ENCODE results near the gene C5orf46. TPM values are rescaled to one million over a fixed set of nuclear protein-coding genes. Genes with fewer than 3 reads are reported as not detected.

The C5orf46 gene
- total and polyA plus RNA-seq, 2 of the 4 experiments (the other 2 are of a cell fraction) = 1.3 TPM; not detected in 1

- Histone ChIP-seq H3K4ac (ENCODE audit: low read depth, low read length) (no peak overlapping the region), H3K4me3 (ENCODE audit: insufficient read depth, low read depth, low read length) (no peak overlapping the region), H3K23ac (ENCODE audit: low read depth, low read length) (no peak overlapping the region), H4K8ac (ENCODE audit: low read depth in 2 of 2, low read length in 2 of 2) (no peak overlapping the region), H2AK5ac (ENCODE audit: low read depth, low read length) (no peak overlapping the region), H4K5ac (ENCODE audit: low read depth, low read length) (no peak overlapping the region), H2BK120ac (ENCODE audit: low read depth, low read length) (no peak overlapping the region), H2BK5ac (ENCODE audit: low read depth, low read length, poor library complexity, severe bottlenecking) (no peak overlapping the region), H3K9me1 (ENCODE audit: insufficient read depth, low read length) (no peaks in the 10 kb centered on the region), H3K56ac (ENCODE audit: extremely low read depth, insufficient read depth, low read length) (no peak overlapping the region), H3K14ac (replicated peaks; ENCODE audit: low read depth, low read length) (no peak overlapping the region), H3K9ac (ENCODE audit: low read depth, low read length) (no peak overlapping the region), H2BK15ac (ENCODE audit: low read depth, low read length) (no peak overlapping the region), H3K36me3 (ENCODE audit: control insufficient read depth, insufficient read depth, low read length) (no peaks in the 10 kb centered on the region), H3K27ac (ENCODE audit: insufficient read depth, low read length) (no peak overlapping the region), H3K79me1 (ENCODE audit: low read depth in 1 of 2, low read length in 2 of 2) (no peaks in the 10 kb centered on the region), H4K91ac (ENCODE audit: insufficient read depth, low read depth, low read length) (no peak overlapping the region), H3K4me1 (ENCODE audit: control insufficient read depth, insufficient read depth, low read length) (no peaks in the 10 kb centered on the region), H3K18ac (ENCODE audit: low read depth, low read length) (no peak overlapping the region), H3K27me3 (ENCODE audit: control insufficient read depth, insufficient read depth, low read length) (no peaks in the 10 kb centered on the region), H4K20me1 (ENCODE audit: insufficient read depth, low read length) (no peaks in the 10 kb centered on the region), H2AFZ (replicated peaks; ENCODE audit: low read length, poor library complexity) (no peak overlapping the region), H3K4me2 (ENCODE audit: low read depth, low read length) (no peak overlapping the region), H2AK9ac (replicated peaks; ENCODE audit: low read depth, low read length, poor library complexity) (no peak overlapping the region), H2BK20ac (ENCODE audit: low read depth, low read length) (no peak overlapping the region), H3K9me3 (ENCODE audit: control insufficient read depth, insufficient read depth, low read length) (no peaks in the 10 kb centered on the region)
- no CpG with 5 or more reads among the region's 2 CpGs for WGBS, 2 experiments (ENCODE audit: extremely low coverage in 2 of 2, insufficient read length in 1 of 2)
- ATAC-seq (ENCODE audit: low read depth) = peak; percentile 64
- TF ChIP-seq, protein P1, sequence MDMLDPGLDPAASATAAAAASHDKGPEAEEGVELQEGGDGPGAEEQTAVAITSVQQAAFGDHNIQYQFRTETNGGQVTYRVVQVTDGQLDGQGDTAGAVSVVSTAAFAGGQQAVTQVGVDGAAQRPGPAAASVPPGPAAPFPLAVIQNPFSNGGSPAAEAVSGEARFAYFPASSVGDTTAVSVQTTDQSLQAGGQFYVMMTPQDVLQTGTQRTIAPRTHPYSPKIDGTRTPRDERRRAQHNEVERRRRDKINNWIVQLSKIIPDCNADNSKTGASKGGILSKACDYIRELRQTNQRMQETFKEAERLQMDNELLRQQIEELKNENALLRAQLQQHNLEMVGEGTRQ (IDR thresholded peaks at IDR 0.05; ENCODE audit: low read depth, low read length) = no peak
- peak; percentile 28; the same call in 1 of the 2 replicates for TF ChIP-seq SMC3 (IDR thresholded peaks at IDR 0.05; ENCODE audit: low read depth, low read length)
- no peak for TF ChIP-seq MXI1 (IDR thresholded peaks at IDR 0.05; ENCODE audit: borderline replicate concordance, low read depth, low read length)
- TF ChIP-seq RFX5 (IDR thresholded peaks at IDR 0.05; ENCODE audit: low read depth, low read length) = no peak
- TF ChIP-seq, protein P2, sequence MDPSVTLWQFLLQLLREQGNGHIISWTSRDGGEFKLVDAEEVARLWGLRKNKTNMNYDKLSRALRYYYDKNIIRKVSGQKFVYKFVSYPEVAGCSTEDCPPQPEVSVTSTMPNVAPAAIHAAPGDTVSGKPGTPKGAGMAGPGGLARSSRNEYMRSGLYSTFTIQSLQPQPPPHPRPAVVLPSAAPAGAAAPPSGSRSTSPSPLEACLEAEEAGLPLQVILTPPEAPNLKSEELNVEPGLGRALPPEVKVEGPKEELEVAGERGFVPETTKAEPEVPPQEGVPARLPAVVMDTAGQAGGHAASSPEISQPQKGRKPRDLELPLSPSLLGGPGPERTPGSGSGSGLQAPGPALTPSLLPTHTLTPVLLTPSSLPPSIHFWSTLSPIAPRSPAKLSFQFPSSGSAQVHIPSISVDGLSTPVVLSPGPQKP (IDR thresholded peaks at IDR 0.05; ENCODE audit: borderline replicate concordance, low read depth, low read length) = no peak
- TF ChIP-seq BHLHE40 (IDR thresholded peaks at IDR 0.05; ENCODE audit: low read depth, low read length) = no peak
- TF ChIP-seq CEBPB (IDR thresholded peaks at IDR 0.05; ENCODE audit: low read depth, low read length) = no peak
- TF ChIP-seq MAFK (IDR thresholded peaks at IDR 0.05; ENCODE audit: low read depth, low read length) = no peak
- TF ChIP-seq, protein P3, sequence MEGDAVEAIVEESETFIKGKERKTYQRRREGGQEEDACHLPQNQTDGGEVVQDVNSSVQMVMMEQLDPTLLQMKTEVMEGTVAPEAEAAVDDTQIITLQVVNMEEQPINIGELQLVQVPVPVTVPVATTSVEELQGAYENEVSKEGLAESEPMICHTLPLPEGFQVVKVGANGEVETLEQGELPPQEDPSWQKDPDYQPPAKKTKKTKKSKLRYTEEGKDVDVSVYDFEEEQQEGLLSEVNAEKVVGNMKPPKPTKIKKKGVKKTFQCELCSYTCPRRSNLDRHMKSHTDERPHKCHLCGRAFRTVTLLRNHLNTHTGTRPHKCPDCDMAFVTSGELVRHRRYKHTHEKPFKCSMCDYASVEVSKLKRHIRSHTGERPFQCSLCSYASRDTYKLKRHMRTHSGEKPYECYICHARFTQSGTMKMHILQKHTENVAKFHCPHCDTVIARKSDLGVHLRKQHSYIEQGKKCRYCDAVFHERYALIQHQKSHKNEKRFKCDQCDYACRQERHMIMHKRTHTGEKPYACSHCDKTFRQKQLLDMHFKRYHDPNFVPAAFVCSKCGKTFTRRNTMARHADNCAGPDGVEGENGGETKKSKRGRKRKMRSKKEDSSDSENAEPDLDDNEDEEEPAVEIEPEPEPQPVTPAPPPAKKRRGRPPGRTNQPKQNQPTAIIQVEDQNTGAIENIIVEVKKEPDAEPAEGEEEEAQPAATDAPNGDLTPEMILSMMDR (conservative IDR thresholded peaks at IDR 0.05; ENCODE audit: low read depth, low read length) = peak; percentile 63
- peak; percentile 54 for TF ChIP-seq RAD21 (IDR thresholded peaks at IDR 0.05; ENCODE audit: low read length)
- TF ChIP-seq RCOR1 (IDR thresholded peaks at IDR 0.05; ENCODE audit: insufficient replicate concordance, low read length) = no peak
- TF ChIP-seq FOS (IDR thresholded peaks at IDR 0.05; ENCODE audit: low read depth, low read length) = no peak
- BruUV-seq (replicated peaks) = no TSS peak
- dilution Hi-C loops (cut with HindIII; ENCODE audit: low sequenced_read_pairs, unreplicated experiment) = no loop called here
- peak; percentile 39 for DNase-seq
- POLR2A ChIA-PET (ENCODE audit: unreplicated experiment) = no interaction called here
- intact Hi-C loops (cut with micrococcal nuclease) = loop anchor here (2.0 to 5.0 kb wide), 3 partner anchors 172 to 781 kb away; no protein-coding TSS in a partner anchor
- in situ Hi-C loops (cut with MboI; ENCODE audit: low sequenced_read_pairs) = no loop called here
- CTCF ChIA-PET = interaction anchor here (0.6 to 1.1 kb wide), 2 partner anchors 26 to 781 kb away, joined by 5 read pairs; no protein-coding TSS in a partner anchor
These were observed 43.6 kb upstream of the C5orf46 start for GRCh38 chr5:147949711-147950573.

All from IMR-90 (cell line).